HCT116 (cell line): ENCODE measurements around the gene TELO2. TPM values are rescaled to one million over a fixed set of nuclear protein-coding genes. Genes with fewer than 3 reads are reported as not detected.

Experiments used
- ATAC-seq: fragments of 200-7000 bp; cut with Tn5 transposase; 2 replicates; pipeline ENCODE4 v1.9.1; 2020; ENCODE audit warnings: mild to moderate bottlenecking, moderate library complexity
- BruUV-seq: library from RNA; stranded (reverse); fragments of 400-500 nt; replicated peaks from 2 replicates; lab custom pipeline; 2021; lab: Mats Ljungman, UMichigan
- CTCF ChIA-PET: fragments of 300-600 bp; sonication (Branson Sonifier 250); formaldehyde crosslinking; loops from one replicate; lab custom pipeline; 2021; ENCODE audit warnings: antibody characterized with exemption; lab: Charles Lee
- POLR2A ChIA-PET: fragments of 300-600, 350-600 bp; sonication (Branson Sonifier 250); formaldehyde crosslinking; loops from one replicate; lab custom pipeline; 2021; ENCODE audit warnings: antibody characterized with exemption; lab: Charles Lee
- RAD21 ChIA-PET, 2 experiments: fragments of 300-600 bp; sonication (Branson Sonifier 250); formaldehyde crosslinking; loops; one replicate each; lab custom pipeline; 2023; ENCODE audit warnings: low total read pairs in 2 of 2; ENCODE audit not compliant: uncharacterized antibody in 2 of 2, unreplicated experiment in 2 of 2, low non-redundant PET in 1 of 2; lab: Charles Lee
- DNase-seq: peaks from one replicate; pipeline ENCODE4 v3.0.0-alpha.2; 2010; ENCODE audit warnings: low read depth, low spot score
- H2AFZ ChIP-seq: fragments of 200-600 bp; shearing (Covaris generic), sonication (generic); 2 replicates; pipeline ENCODE4 v1.6.1; 2017; ENCODE audit warnings: low read depth, mixed run types, mixed read lengths, antibody characterized with exemption, low read length; ENCODE audit not compliant: poor library complexity, severe bottlenecking
- H3K27ac ChIP-seq: 2 replicates; pipeline ENCODE4 v1.5.1; 2012; ENCODE audit warnings: low read depth, low read length
- H3K27me3 ChIP-seq: fragments of 200-600 bp; sonication (generic); 2 replicates; pipeline ENCODE4 v1.6.1; 2016; ENCODE audit warnings: mixed run types, low read length, mixed read lengths; ENCODE audit not compliant: insufficient read depth
- H3K36me3 ChIP-seq, 2 experiments: fragments of 200-500 bp in 1 of 2; fragments of 200-600 bp in 1 of 2; sonication (Bioruptor generic) in 1 of 2; sonication (generic) in 1 of 2; 2 replicates each; pipeline versions ENCODE4 v1.5.1 to v1.6.1; 2014 to 2016; ENCODE audit warnings: low read length in 2 of 2, inconsistent platforms in 1 of 2, mixed read lengths in 1 of 2, mixed run types in 1 of 2; ENCODE audit not compliant: insufficient read depth in 2 of 2, control insufficient read depth in 1 of 2
- H3K4me1 ChIP-seq, 2 experiments: fragments of 200-600 bp in 1 of 2; sonication (generic) in 1 of 2; 2 replicates each; pipeline versions ENCODE4 v1.5.1 to v1.6.1; 2012 to 2017; ENCODE audit warnings: low read length in 2 of 2, inconsistent platforms in 1 of 2, mild to moderate bottlenecking in 1 of 2, mixed read lengths in 1 of 2, mixed run types in 1 of 2, moderate library complexity in 1 of 2; ENCODE audit not compliant: insufficient read depth in 2 of 2, control insufficient read depth in 1 of 2
- H3K4me2 ChIP-seq: fragments of 200-600 bp; sonication (generic); 2 replicates; pipeline ENCODE4 v1.6.1; 2017; ENCODE audit warnings: mixed run types, low read length, mixed read lengths
- H3K4me3 ChIP-seq, 2 experiments: fragments of 200-600 bp in 1 of 2; sonication (generic) in 1 of 2; replicated peaks in 1 of 2; 2 replicates each; pipeline ENCODE4 v1.5.1; 2011 to 2016; ENCODE audit warnings: low read length in 2 of 2, control low read depth in 1 of 2, low read depth in 1 of 2, mild to moderate bottlenecking in 1 of 2, mixed read lengths in 1 of 2, mixed run types in 1 of 2
- H3K79me2 ChIP-seq: fragments of 200-600 bp; sonication (generic); 2 replicates; pipeline ENCODE4 v1.6.1; 2017; ENCODE audit warnings: mild to moderate bottlenecking, mixed run types, low read length, moderate library complexity, mixed read lengths; ENCODE audit not compliant: insufficient read depth
- H3K9ac ChIP-seq: fragments of 200-600 bp; sonication (generic); 2 replicates; pipeline ENCODE4 v1.6.1; 2016; ENCODE audit warnings: low read length, mixed read lengths
- H3K9me2 ChIP-seq: fragments of 200-600 bp; sonication (generic), shearing (Covaris generic); 2 replicates; pipeline ENCODE4 v1.6.1; 2017; ENCODE audit warnings: mixed run types, mild to moderate bottlenecking, moderate library complexity; ENCODE audit not compliant: insufficient read depth
- H3K9me3 ChIP-seq, 2 experiments: fragments of 200-500 bp in 1 of 2; fragments of 200-600 bp in 1 of 2; sonication (Bioruptor generic) in 1 of 2; sonication (generic) in 1 of 2; 2 replicates each; pipeline ENCODE4 v1.6.1; 2014 to 2017; ENCODE audit warnings: low read length in 2 of 2, mixed read lengths in 2 of 2, inconsistent platforms in 1 of 2, low read depth in 1 of 2, mild to moderate bottlenecking in 1 of 2, mixed run types in 1 of 2, moderate library complexity in 1 of 2; ENCODE audit not compliant: control insufficient read depth in 1 of 2, insufficient read depth in 1 of 2
- H4K20me1 ChIP-seq: fragments of 200-600 bp; sonication (generic), shearing (Covaris generic); 2 replicates; pipeline ENCODE4 v1.6.1; 2017; ENCODE audit warnings: mixed run types, mild to moderate bottlenecking, moderate library complexity; ENCODE audit not compliant: insufficient read depth
- CBX3 ChIP-seq: IDR thresholded peaks from 2 replicates; pipeline ENCODE4 v1.6.1; 2012; ENCODE audit warnings: low read depth
- CEBPB ChIP-seq: IDR thresholded peaks from 2 replicates; pipeline ENCODE4 v1.6.1; 2012; ENCODE audit warnings: low read depth
- EZH2 ChIP-seq: fragments of 200-600 bp; sonication (generic); IDR thresholded peaks from 2 replicates; pipeline ENCODE4 v1.6.1; 2017; ENCODE audit warnings: antibody characterized with exemption, mixed run types
- EZH2phosphoT487 ChIP-seq: fragments of 200-600 bp; IDR thresholded peaks from 2 replicates; pipeline ENCODE4 v1.6.1; 2018; ENCODE audit warnings: antibody characterized with exemption, borderline replicate concordance
- FOSL1 ChIP-seq: IDR thresholded peaks from 2 replicates; pipeline ENCODE4 v1.6.1; 2012; ENCODE audit warnings: low read depth
- JUND ChIP-seq: IDR thresholded peaks from 2 replicates; pipeline ENCODE4 v1.6.1; 2012
- POLR2A ChIP-seq: IDR thresholded peaks from 2 replicates; pipeline ENCODE4 v1.7.0; 2011; ENCODE audit warnings: borderline replicate concordance; ENCODE audit not compliant: insufficient read depth, insufficient read length; ENCODE audit errors: extremely low read depth
- RAD21 ChIP-seq: IDR thresholded peaks from 2 replicates; pipeline ENCODE4 v1.6.1; 2012; ENCODE audit warnings: low read depth, mild to moderate bottlenecking
- SIN3A ChIP-seq: IDR thresholded peaks from 2 replicates; pipeline ENCODE4 v1.6.1; 2012; ENCODE audit warnings: low read depth
- SP1 ChIP-seq: IDR thresholded peaks from 2 replicates; pipeline ENCODE4 v1.6.1; 2012; ENCODE audit warnings: low read depth
- SRF ChIP-seq: IDR thresholded peaks from 2 replicates; pipeline ENCODE4 v1.6.1; 2012; ENCODE audit warnings: low read depth
- TCF7L2 ChIP-seq: IDR thresholded peaks from 2 replicates; pipeline ENCODE4 v1.7.0; 2011; ENCODE audit warnings: borderline replicate concordance, inconsistent platforms; ENCODE audit not compliant: insufficient read depth, insufficient read length; ENCODE audit errors: extremely low read depth
- YY1 ChIP-seq: IDR thresholded peaks from 2 replicates; pipeline ENCODE4 v1.6.1; 2011; ENCODE audit warnings: low read length, low read depth, moderate library complexity, mild to moderate bottlenecking; ENCODE audit not compliant: insufficient replicate concordance; ENCODE audit errors: extremely low read depth
- intact Hi-C: fragments of 100-400 bp; cut with micrococcal nuclease; formaldehyde crosslinking; loops from 2 replicates; pipeline ENCODE4 v1.10.0; 2022
- total RNA-seq: library from RNA; stranded (reverse); gene quantifications from one replicate; pipeline ENCODE4 v1.2.1, GENCODE V29; 2021; ENCODE audit not compliant: unreplicated experiment
- TF ChIP-seq, protein P1 (sequence below), 3 experiments: fragments of 200-600 bp in 1 of 3; sonication (generic) in 1 of 3; IDR thresholded peaks in 2 of 3; conservative IDR thresholded peaks in 1 of 3; 2 replicates each; pipeline ENCODE4 v1.5.1; 2012 to 2017; ENCODE audit warnings: low read depth in 2 of 3, low read length in 2 of 3, antibody characterized with exemption in 1 of 3, borderline replicate concordance in 1 of 3, control low read depth in 1 of 3, mild to moderate bottlenecking in 1 of 3, mixed read lengths in 1 of 3, mixed run types in 1 of 3, moderate library complexity in 1 of 3; ENCODE audit not compliant: insufficient read depth in 1 of 3
- TF ChIP-seq, protein P2 (sequence below): IDR thresholded peaks from 2 replicates; pipeline ENCODE4 v1.6.1; 2011; ENCODE audit warnings: mild to moderate bottlenecking, low read length, moderate library complexity; ENCODE audit not compliant: insufficient replicate concordance; ENCODE audit errors: extremely low read depth

The TELO2 gene
- total RNA-seq, 1 experiment from 2014 or later = 74.3 TPM

DNA sequence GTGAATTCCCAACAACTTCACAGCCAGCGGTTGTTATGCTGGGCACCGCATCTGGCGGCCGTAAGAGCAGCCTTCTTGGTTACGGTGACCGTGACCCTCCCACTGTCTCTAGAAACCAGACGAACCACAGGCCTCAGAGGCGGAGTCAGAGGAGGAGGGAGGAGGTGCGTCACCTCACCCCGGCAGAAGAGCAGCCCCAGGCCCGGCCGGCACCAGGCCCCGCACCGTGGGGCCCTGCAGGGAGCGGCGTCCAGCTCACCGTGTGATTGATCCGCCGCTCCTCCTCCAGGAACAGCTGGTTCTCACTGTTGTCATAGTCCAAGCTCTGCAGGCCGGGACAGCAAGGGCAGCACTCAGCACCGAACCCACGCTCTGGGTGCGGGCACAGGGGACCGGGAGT is 32.0 kb upstream of the TELO2 start:
- no peaks in the 10 kb centered on the region for H3K9me3 ChIP-seq
- H3K27ac ChIP-seq = no peak overlapping the region
- H3K4me1 ChIP-seq = no peaks in the 10 kb centered on the region
- TF ChIP-seq EZH2phosphoT487 = no peak
- H3K79me2 ChIP-seq = 0 out of 2 replicates have a peak, but pooled peaks cover under 1% of the 10 kb centered on the region
- no peaks in the 10 kb centered on the region for H4K20me1 ChIP-seq
- no peaks in the 10 kb centered on the region for H3K27me3 ChIP-seq
- DNase-seq (no peak), ATAC-seq (no peak)
- H3K9ac ChIP-seq = no peak overlapping the region
- RAD21 ChIA-PET = no interaction called here
- no TSS peak for BruUV-seq
- no peak overlapping the region for H3K4me2 ChIP-seq
- no peaks in the 10 kb centered on the region for H3K9me2 ChIP-seq
- H3K36me3 ChIP-seq = no peaks in the 10 kb centered on the region; a peak in 1 of 4 replicates
- H2AFZ ChIP-seq = no peak overlapping the region
- intact Hi-C loops = no loop called here
- no peak overlapping the region for H3K4me3 ChIP-seq
- CTCF ChIA-PET = no interaction called here
- POLR2A ChIA-PET = no interaction called here

DNA sequence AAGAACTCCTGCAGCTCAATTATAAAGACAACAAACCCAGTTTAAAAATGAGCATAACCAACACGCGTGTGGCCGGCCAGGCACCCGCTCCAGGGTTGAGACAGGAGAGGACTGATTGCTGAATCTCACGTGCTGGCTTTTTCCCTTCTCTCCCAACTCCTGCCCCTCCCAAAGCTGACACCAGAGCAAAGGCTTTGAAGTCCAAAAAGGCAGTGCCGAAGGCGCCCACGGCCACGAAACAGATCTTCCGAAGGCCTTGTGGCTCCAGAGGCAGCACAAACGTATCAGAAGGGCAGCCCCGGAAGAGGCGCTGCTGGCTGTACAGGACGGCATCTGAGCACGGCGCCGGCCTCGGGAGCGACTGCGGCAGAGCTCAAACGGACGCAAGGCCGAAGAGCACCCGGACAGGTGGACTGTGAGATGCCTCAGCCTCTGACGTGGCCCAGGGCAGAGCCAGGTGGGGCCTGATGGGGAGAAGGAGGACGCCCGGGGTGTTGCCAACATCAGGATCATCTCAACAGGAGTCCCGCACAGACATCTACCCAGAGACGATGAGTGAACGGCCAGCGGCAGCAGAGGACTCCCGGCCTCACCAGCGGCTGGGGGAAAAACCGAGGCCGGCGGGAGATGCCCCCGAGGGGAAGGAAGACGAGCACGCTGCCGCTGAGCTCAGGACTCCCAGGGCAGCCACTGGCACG is 28.8 kb upstream of the TELO2 start:
- Histone ChIP-seq H3K79me2 (peaks cover 19% of the 10 kb centered on the region), H3K4me3 (no peak overlapping the region), H3K9me2 (no peaks in the 10 kb centered on the region), H3K9me3 (no peaks in the 10 kb centered on the region), H4K20me1 (no peaks in the 10 kb centered on the region), H3K27me3 (no peaks in the 10 kb centered on the region), H3K4me1 (peaks cover 3 to 9% of the 10 kb centered on the region in 2 experiments; a peak in 2 of 4 replicates), H2AFZ (no peak overlapping the region), H3K4me2 (no peak overlapping the region), H3K27ac (no peak overlapping the region), H3K9ac (no peak overlapping the region), H3K36me3 (no peaks in the 10 kb centered on the region; a peak in 1 of 4 replicates)
- RAD21 ChIA-PET = no interaction called here
- CTCF ChIA-PET = no interaction called here
- ATAC-seq = no peak
- TF ChIP-seq, protein P1, sequence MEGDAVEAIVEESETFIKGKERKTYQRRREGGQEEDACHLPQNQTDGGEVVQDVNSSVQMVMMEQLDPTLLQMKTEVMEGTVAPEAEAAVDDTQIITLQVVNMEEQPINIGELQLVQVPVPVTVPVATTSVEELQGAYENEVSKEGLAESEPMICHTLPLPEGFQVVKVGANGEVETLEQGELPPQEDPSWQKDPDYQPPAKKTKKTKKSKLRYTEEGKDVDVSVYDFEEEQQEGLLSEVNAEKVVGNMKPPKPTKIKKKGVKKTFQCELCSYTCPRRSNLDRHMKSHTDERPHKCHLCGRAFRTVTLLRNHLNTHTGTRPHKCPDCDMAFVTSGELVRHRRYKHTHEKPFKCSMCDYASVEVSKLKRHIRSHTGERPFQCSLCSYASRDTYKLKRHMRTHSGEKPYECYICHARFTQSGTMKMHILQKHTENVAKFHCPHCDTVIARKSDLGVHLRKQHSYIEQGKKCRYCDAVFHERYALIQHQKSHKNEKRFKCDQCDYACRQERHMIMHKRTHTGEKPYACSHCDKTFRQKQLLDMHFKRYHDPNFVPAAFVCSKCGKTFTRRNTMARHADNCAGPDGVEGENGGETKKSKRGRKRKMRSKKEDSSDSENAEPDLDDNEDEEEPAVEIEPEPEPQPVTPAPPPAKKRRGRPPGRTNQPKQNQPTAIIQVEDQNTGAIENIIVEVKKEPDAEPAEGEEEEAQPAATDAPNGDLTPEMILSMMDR (IDR thresholded peaks at IDR 0.05 in 2 of 3, conservative IDR thresholded peaks at IDR 0.05 in 1 of 3; ENCODE audit: borderline replicate concordance in 1 of 3, insufficient read depth in 1 of 3, low read depth in 2 of 3, low read length in 2 of 3) = no peak
- TF ChIP-seq POLR2A = no peak
- no peak for TF ChIP-seq EZH2
- TF ChIP-seq, protein P2, sequence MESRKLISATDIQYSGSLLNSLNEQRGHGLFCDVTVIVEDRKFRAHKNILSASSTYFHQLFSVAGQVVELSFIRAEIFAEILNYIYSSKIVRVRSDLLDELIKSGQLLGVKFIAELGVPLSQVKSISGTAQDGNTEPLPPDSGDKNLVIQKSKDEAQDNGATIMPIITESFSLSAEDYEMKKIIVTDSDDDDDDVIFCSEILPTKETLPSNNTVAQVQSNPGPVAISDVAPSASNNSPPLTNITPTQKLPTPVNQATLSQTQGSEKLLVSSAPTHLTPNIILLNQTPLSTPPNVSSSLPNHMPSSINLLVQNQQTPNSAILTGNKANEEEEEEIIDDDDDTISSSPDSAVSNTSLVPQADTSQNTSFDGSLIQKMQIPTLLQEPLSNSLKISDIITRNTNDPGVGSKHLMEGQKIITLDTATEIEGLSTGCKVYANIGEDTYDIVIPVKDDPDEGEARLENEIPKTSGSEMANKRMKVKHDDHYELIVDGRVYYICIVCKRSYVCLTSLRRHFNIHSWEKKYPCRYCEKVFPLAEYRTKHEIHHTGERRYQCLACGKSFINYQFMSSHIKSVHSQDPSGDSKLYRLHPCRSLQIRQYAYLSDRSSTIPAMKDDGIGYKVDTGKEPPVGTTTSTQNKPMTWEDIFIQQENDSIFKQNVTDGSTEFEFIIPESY = no peak
- no peak for TF ChIP-seq TCF7L2
- TF ChIP-seq JUND = no peak
- TF ChIP-seq CBX3 = no peak
- no peak for TF ChIP-seq YY1
- TF ChIP-seq CEBPB = no peak
- no peak for TF ChIP-seq RAD21
- no peak for TF ChIP-seq EZH2phosphoT487
- TF ChIP-seq FOSL1 = no peak
- no peak for TF ChIP-seq SIN3A
- no peak for TF ChIP-seq SP1
- no peak for TF ChIP-seq SRF
- DNase-seq = no peak
- intact Hi-C loops = no loop called here
- POLR2A ChIA-PET = no interaction called here
- BruUV-seq = no TSS peak
